ENCODE measurements around the gene OXSR1. TPM values are rescaled to one million over a fixed set of nuclear protein-coding genes. Genes with fewer than 3 reads are reported as not detected.

The OXSR1 gene
- total and polyA plus RNA-seq, 2 of the 13 experiments (the other 11 are each of a cell fraction or from before 2014, with no cell fraction given), result 27.4 to 32.6 TPM

DNA sequence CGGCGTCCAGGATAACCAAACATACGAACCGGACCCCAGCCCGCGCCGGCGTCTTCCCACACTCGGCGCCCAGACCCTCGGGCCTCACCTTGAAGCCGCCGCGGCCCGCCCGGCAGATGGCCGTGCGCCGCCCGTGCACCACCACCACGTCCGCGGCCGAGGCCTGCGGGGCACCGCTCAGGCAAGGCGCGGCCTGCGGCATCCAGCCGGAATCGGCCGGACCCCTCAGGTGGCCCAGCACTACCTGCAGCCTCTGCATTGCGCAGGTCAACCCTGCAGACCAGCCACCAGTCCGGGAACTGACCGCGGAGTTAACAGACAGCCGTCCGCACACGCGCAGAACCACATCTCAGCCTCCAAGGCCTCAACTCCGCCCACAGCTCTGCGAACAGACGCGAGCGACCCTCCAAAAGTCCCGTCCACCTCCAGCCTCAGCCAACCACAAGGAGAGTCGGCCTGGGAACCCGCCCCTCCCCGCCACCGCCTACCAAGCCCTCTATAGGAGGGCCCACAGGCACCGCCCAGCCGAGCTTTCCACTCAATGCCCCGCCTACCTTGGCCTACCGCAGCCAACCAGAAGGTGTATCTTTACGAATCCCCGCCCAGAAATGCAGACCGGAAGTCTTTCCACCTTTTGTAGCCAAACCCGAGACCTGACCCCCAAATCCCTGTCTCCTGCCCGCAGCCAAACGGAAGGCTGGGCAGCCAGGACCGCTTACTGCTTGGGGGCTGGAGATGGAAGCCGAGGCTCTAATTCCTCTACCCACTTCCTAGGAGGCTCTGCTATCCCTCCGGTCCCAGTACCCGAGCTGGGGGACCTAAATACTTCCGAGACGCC lies 28.3 kb upstream of the OXSR1 start, which contains the start of gene ACAA1 (continued):
- TF ChIP-seq TEAD2 (CRISPR knock-in tag; IDR thresholded peaks at IDR 0.05) (no peak), ZSCAN25 (CRISPR knock-in tag; IDR thresholded peaks at IDR 0.05) (peak; percentile 84; the same call in 1 of the 2 replicates), ZNF367 (CRISPR knock-in tag; IDR thresholded peaks at IDR 0.05; ENCODE audit: borderline replicate concordance) (no peak; the same call in 1 of the 2 replicates), SAFB2 (CRISPR knock-in tag; IDR thresholded peaks at IDR 0.05; ENCODE audit: borderline replicate concordance, low read depth) (no peak), HDAC1 (CRISPR knock-in tag; IDR thresholded peaks at IDR 0.05) (peak; percentile 40; the same call in 1 of the 2 replicates), ZNF788 (CRISPR knock-in tag; IDR thresholded peaks at IDR 0.05; ENCODE audit: borderline replicate concordance) (peak; percentile 40; the same call in 1 of the 2 replicates), TAF15 (IDR thresholded peaks at IDR 0.05; ENCODE audit: low read depth, low read length, poor library complexity, severe bottlenecking) (no peak), NFE2L1 (CRISPR knock-in tag; IDR thresholded peaks at IDR 0.05; ENCODE audit: borderline replicate concordance) (no peak), ELF1 (CRISPR knock-in tag; IDR thresholded peaks at IDR 0.05) (peak; percentile 90), TRIM24 (CRISPR knock-in tag; IDR thresholded peaks at IDR 0.05) (no peak), XRCC5 (optimal IDR thresholded peaks at IDR 0.05; ENCODE audit: low read length) (peak; percentile 17), NAIF1 (CRISPR knock-in tag; IDR thresholded peaks at IDR 0.05; ENCODE audit: borderline replicate concordance) (no peak), RARA (CRISPR knock-in tag; IDR thresholded peaks at IDR 0.05) (no peak; the same call in 1 of the 2 replicates), NFKB2 (CRISPR knock-in tag; IDR thresholded peaks at IDR 0.05; ENCODE audit: borderline replicate concordance) (no peak), ZNF160 (CRISPR knock-in tag; IDR thresholded peaks at IDR 0.05) (no peak), GTF2F1 (IDR thresholded peaks at IDR 0.05; ENCODE audit: low read length) (no peak), ZNF790 (CRISPR knock-in tag; IDR thresholded peaks at IDR 0.05; ENCODE audit: borderline replicate concordance) (peak; percentile 59; the same call in 1 of the 2 replicates), CREB3 (CRISPR knock-in tag; IDR thresholded peaks at IDR 0.05) (no peak), HIVEP1 (CRISPR knock-in tag; IDR thresholded peaks at IDR 0.05) (no peak), ZNF510 (CRISPR knock-in tag; IDR thresholded peaks at IDR 0.05; ENCODE audit: low read depth) (no peak)
- TF ChIP-seq, protein P1, sequence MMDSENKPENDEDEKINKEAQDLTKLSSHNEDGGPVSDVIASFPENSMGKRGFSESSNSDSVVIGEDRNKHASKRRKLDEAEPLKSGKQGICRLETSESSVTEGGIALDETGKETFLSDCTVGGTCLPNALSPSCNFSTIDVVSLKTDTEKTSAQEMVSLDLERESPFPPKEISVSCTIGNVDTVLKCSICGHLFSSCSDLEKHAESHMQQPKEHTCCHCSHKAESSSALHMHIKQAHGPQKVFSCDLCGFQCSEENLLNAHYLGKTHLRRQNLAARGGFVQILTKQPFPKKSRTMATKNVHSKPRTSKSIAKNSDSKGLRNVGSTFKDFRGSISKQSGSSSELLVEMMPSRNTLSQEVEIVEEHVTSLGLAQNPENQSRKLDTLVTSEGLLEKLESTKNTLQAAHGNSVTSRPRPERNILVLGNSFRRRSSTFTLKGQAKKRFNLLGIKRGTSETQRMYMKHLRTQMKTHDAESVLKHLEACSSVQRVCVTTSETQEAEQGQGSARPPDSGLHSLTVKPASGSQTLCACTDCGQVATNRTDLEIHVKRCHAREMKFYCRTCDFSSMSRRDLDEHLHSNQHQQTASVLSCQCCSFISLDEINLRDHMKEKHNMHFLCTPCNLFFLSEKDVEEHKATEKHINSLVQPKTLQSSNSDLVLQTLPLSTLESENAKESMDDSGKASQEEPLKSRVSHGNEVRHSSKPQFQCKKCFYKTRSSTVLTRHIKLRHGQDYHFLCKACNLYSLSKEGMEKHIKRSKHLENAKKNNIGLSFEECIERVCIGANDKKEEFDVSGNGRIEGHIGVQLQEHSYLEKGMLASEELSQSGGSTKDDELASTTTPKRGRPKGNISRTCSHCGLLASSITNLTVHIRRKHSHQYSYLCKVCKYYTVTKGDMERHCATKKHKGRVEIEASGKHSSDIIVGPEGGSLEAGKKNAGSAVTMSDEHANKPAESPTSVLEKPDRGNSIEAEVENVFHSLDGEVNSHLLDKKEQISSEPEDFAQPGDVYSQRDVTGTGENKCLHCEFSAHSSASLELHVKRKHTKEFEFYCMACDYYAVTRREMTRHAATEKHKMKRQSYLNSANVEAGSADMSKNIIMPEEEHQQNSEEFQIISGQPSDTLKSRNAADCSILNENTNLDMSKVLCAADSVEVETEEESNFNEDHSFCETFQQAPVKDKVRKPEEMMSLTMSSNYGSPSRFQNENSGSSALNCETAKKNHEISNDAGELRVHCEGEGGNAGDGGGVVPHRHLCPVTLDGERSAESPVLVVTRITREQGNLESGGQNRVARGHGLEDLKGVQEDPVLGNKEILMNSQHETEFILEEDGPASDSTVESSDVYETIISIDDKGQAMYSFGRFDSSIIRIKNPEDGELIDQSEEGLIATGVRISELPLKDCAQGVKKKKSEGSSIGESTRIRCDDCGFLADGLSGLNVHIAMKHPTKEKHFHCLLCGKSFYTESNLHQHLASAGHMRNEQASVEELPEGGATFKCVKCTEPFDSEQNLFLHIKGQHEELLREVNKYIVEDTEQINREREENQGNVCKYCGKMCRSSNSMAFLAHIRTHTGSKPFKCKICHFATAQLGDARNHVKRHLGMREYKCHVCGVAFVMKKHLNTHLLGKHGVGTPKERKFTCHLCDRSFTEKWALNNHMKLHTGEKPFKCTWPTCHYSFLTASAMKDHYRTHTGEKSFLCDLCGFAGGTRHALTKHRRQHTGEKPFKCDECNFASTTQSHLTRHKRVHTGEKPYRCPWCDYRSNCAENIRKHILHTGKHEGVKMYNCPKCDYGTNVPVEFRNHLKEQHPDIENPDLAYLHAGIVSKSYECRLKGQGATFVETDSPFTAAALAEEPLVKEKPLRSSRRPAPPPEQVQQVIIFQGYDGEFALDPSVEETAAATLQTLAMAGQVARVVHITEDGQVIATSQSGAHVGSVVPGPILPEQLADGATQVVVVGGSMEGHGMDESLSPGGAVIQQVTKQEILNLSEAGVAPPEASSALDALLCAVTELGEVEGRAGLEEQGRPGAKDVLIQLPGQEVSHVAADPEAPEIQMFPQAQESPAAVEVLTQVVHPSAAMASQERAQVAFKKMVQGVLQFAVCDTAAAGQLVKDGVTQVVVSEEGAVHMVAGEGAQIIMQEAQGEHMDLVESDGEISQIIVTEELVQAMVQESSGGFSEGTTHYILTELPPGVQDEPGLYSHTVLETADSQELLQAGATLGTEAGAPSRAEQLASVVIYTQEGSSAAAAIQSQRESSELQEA (CRISPR knock-in tag; IDR thresholded peaks at IDR 0.05; ENCODE audit: not compliant biosample characterization), result no peak
